Measurements from ENCODE around the gene KRTAP26-1. TPM values are rescaled to one million over a fixed set of nuclear protein-coding genes. Genes with fewer than 3 reads are reported as not detected.
A peak's percentile ranks its signal among the peaks of the same experiment; 100 is the strongest.

KRTAP26-1 gene
- not detected for polyA plus RNA-seq (2013, experiment 1 of 2)
- polyA plus RNA-seq (2013, experiment 2 of 2), result not detected

- WGBS (ENCODE audit: extremely low coverage, insufficient coverage, low lambda C conversion rate), result no CpG with 5 or more reads among the region's 2 CpGs
- Histone ChIP-seq H3K4me3 (ENCODE audit: low read length) (no peak within 1 kb of the TSS), H3K79me1 (ENCODE audit: low read length) (no peaks in the 10 kb centered on the region)
Observed at GRCh38 chr21:30320215-30320614, at the start of gene KRTAP26-1. Gene KRTAP26-1, minus strand, starts transcription at chr21:30320315. Its CDS starts 280 bp downstream, at chr21:30320035.

GRCh38 chr21:30355906-30356305 is 35.8 kb upstream of the KRTAP26-1 start:
- H4K8ac ChIP-seq (ENCODE audit: low read depth, low read length), result no peak overlapping the region
- 100% methylated on average over 1 of the region's 3 CpGs for WGBS (ENCODE audit: extremely low coverage, insufficient coverage, low lambda C conversion rate)

More at GRCh38 chr21:30320215-30320614, at the start of gene KRTAP26-1:
- no peaks in the 10 kb centered on the region for H3K27me3 ChIP-seq (ENCODE audit: insufficient read depth, low read length, poor library complexity)
- H3K27ac ChIP-seq (ENCODE audit: low read depth, low read length), result no peak within 1 kb of the TSS
- H3K56ac ChIP-seq (ENCODE audit: low read length), result no peak within 1 kb of the TSS
- H2AK5ac ChIP-seq (ENCODE audit: low read length), result no peak within 1 kb of the TSS
- no peak within 1 kb of the TSS for H4K5ac ChIP-seq (ENCODE audit: low read length)
- H3K18ac ChIP-seq (ENCODE audit: low read length), result no peak within 1 kb of the TSS
- no peak within 1 kb of the TSS for H3K4me2 ChIP-seq (ENCODE audit: low read length)
- no peaks in the 10 kb centered on the region for H3K79me2 ChIP-seq (ENCODE audit: control insufficient read depth, insufficient read depth, low read length)
- no peak within 1 kb of the TSS for H2BK120ac ChIP-seq (ENCODE audit: low read depth, low read length)
- H3K36me3 ChIP-seq (ENCODE audit: control insufficient read depth, insufficient read depth, low read length), result no peaks in the 10 kb centered on the region
- no peaks in the 10 kb centered on the region for H3K4me1 ChIP-seq (ENCODE audit: control insufficient read depth, low read depth, low read length)
- no peak for DNase-seq
- no peak within 1 kb of the TSS for H3K4ac ChIP-seq (ENCODE audit: low read depth, low read length)
- H3K9ac ChIP-seq (ENCODE audit: low read length), result no peak within 1 kb of the TSS
- no peak within 1 kb of the TSS for H3K23ac ChIP-seq (ENCODE audit: low read length)
- H2BK15ac ChIP-seq (replicated peaks; ENCODE audit: low read depth), result no peak within 1 kb of the TSS
- no peak within 1 kb of the TSS for H4K8ac ChIP-seq (ENCODE audit: low read depth, low read length)
- no peak within 1 kb of the TSS for H2BK5ac ChIP-seq (ENCODE audit: low read length)

GRCh38 chr21:30354308-30355005 is 34.3 kb upstream of the KRTAP26-1 start:
- H3K27ac ChIP-seq (ENCODE audit: low read depth, low read length), result no peak overlapping the region
- no peak for DNase-seq
- no peaks in the 10 kb centered on the region for H3K36me3 ChIP-seq (ENCODE audit: control insufficient read depth, insufficient read depth, low read length)
- H3K79me2 ChIP-seq (ENCODE audit: control insufficient read depth, insufficient read depth, low read length), result no peaks in the 10 kb centered on the region
- H4K8ac ChIP-seq (ENCODE audit: low read depth, low read length), result no peak overlapping the region
- H3K79me1 ChIP-seq (ENCODE audit: low read length), result no peaks in the 10 kb centered on the region
- H3K23ac ChIP-seq (ENCODE audit: low read length), result no peak overlapping the region
- no peak overlapping the region for H2BK5ac ChIP-seq (ENCODE audit: low read length)
- H3K4me3 ChIP-seq (ENCODE audit: low read length), result no peak overlapping the region
- H3K4ac ChIP-seq (ENCODE audit: low read depth, low read length), result no peak overlapping the region
- WGBS (ENCODE audit: extremely low coverage, insufficient coverage, low lambda C conversion rate), result no CpG with 5 or more reads among the region's 1 CpG
- no peak overlapping the region for H2BK15ac ChIP-seq (replicated peaks; ENCODE audit: low read depth)
- H3K4me1 ChIP-seq (ENCODE audit: control insufficient read depth, low read depth, low read length), result no peaks in the 10 kb centered on the region
- H4K5ac ChIP-seq (ENCODE audit: low read length), result no peak overlapping the region
- no peak overlapping the region for H3K9ac ChIP-seq (ENCODE audit: low read length)
- H2AK5ac ChIP-seq (ENCODE audit: low read length), result no peak overlapping the region
- H3K18ac ChIP-seq (ENCODE audit: low read length), result no peak overlapping the region
- H3K56ac ChIP-seq (ENCODE audit: low read length), result no peak overlapping the region
- H3K27me3 ChIP-seq (ENCODE audit: insufficient read depth, low read length, poor library complexity), result no peaks in the 10 kb centered on the region
- no peak overlapping the region for H2BK120ac ChIP-seq (ENCODE audit: low read depth, low read length)
- no peak overlapping the region for H3K4me2 ChIP-seq (ENCODE audit: low read length)

More at GRCh38 chr21:30355906-30356305, 35.8 kb upstream of the KRTAP26-1 start:
- H2AK5ac ChIP-seq (ENCODE audit: low read length), result no peak overlapping the region
- no peak overlapping the region for H2BK5ac ChIP-seq (ENCODE audit: low read length)
- no peak overlapping the region for H3K4me2 ChIP-seq (ENCODE audit: low read length)
- no peak overlapping the region for H2BK15ac ChIP-seq (replicated peaks; ENCODE audit: low read depth)
- no peak overlapping the region for H3K56ac ChIP-seq (ENCODE audit: low read length)
- H3K18ac ChIP-seq (ENCODE audit: low read length), result no peak overlapping the region
- H4K5ac ChIP-seq (ENCODE audit: low read length), result no peak overlapping the region
- H3K27me3 ChIP-seq (ENCODE audit: insufficient read depth, low read length, poor library complexity), result no peaks in the 10 kb centered on the region
- H3K79me2 ChIP-seq (ENCODE audit: control insufficient read depth, insufficient read depth, low read length), result no peaks in the 10 kb centered on the region
- no peak overlapping the region for H3K4ac ChIP-seq (ENCODE audit: low read depth, low read length)
- no peak for DNase-seq
- no peak overlapping the region for H2BK120ac ChIP-seq (ENCODE audit: low read depth, low read length)
- no peaks in the 10 kb centered on the region for H3K79me1 ChIP-seq (ENCODE audit: low read length)
- H3K9ac ChIP-seq (ENCODE audit: low read length), result no peak overlapping the region
- H3K27ac ChIP-seq (ENCODE audit: low read depth, low read length), result no peak overlapping the region
- H3K23ac ChIP-seq (ENCODE audit: low read length), result no peak overlapping the region
- no peaks in the 10 kb centered on the region for H3K36me3 ChIP-seq (ENCODE audit: control insufficient read depth, insufficient read depth, low read length)
- H3K4me1 ChIP-seq (ENCODE audit: control insufficient read depth, low read depth, low read length), result no peaks in the 10 kb centered on the region
- H3K4me3 ChIP-seq (ENCODE audit: low read length), result no peak overlapping the region

- Histone ChIP-seq H3K79me1 (ENCODE audit: low read length) (no peaks in the 10 kb centered on the region), H2BK120ac (ENCODE audit: low read depth, low read length) (no peak overlapping the region), H3K9ac (ENCODE audit: low read length) (no peak overlapping the region), H3K4me2 (ENCODE audit: low read length) (no peak overlapping the region), H3K27me3 (ENCODE audit: insufficient read depth, low read length, poor library complexity) (no peaks in the 10 kb centered on the region), H3K23ac (ENCODE audit: low read length) (no peak overlapping the region), H3K27ac (ENCODE audit: low read depth, low read length) (no peak overlapping the region), H2BK15ac (replicated peaks; ENCODE audit: low read depth) (no peak overlapping the region), H2AK5ac (ENCODE audit: low read length) (no peak overlapping the region), H2BK5ac (ENCODE audit: low read length) (no peak overlapping the region), H4K8ac (ENCODE audit: low read depth, low read length) (no peak overlapping the region), H3K4ac (ENCODE audit: low read depth, low read length) (no peak overlapping the region), H3K4me3 (ENCODE audit: low read length) (no peak overlapping the region), H3K4me1 (ENCODE audit: control insufficient read depth, low read depth, low read length) (no peaks in the 10 kb centered on the region), H3K36me3 (ENCODE audit: control insufficient read depth, insufficient read depth, low read length) (no peaks in the 10 kb centered on the region), H3K56ac (ENCODE audit: low read length) (no peak overlapping the region), H4K5ac (ENCODE audit: low read length) (no peak overlapping the region), H3K18ac (ENCODE audit: low read length) (no peak overlapping the region), H3K79me2 (ENCODE audit: control insufficient read depth, insufficient read depth, low read length) (no peaks in the 10 kb centered on the region)
- DNase-seq, result no peak
- WGBS (ENCODE audit: extremely low coverage, insufficient coverage, low lambda C conversion rate), result no CpG with 5 or more reads among the region's 1 CpG
Observed at GRCh38 chr21:30351534-30351933, 31.4 kb upstream of the KRTAP26-1 start.

- H3K4me2 ChIP-seq (ENCODE audit: low read length), result no peak overlapping the region
- no peak overlapping the region for H3K27ac ChIP-seq (ENCODE audit: low read depth, low read length)
- no peak overlapping the region for H3K4me3 ChIP-seq (ENCODE audit: low read length)
- H3K79me2 ChIP-seq (ENCODE audit: control insufficient read depth, insufficient read depth, low read length), result no peaks in the 10 kb centered on the region
- H3K23ac ChIP-seq (ENCODE audit: low read length), result no peak overlapping the region
- no CpG with 5 or more reads among the region's 3 CpGs for WGBS (ENCODE audit: extremely low coverage, insufficient coverage, low lambda C conversion rate)
- peak; percentile 21 for DNase-seq
- no peak overlapping the region for H2BK5ac ChIP-seq (ENCODE audit: low read length)
- no peak overlapping the region for H2BK120ac ChIP-seq (ENCODE audit: low read depth, low read length)
- H3K79me1 ChIP-seq (ENCODE audit: low read length), result no peaks in the 10 kb centered on the region
- H2AK5ac ChIP-seq (ENCODE audit: low read length), result no peak overlapping the region
- H4K8ac ChIP-seq (ENCODE audit: low read depth, low read length), result no peak overlapping the region
- no peak overlapping the region for H3K4ac ChIP-seq (ENCODE audit: low read depth, low read length)
- H3K4me1 ChIP-seq (ENCODE audit: control insufficient read depth, low read depth, low read length), result no peaks in the 10 kb centered on the region
- H3K27me3 ChIP-seq (ENCODE audit: insufficient read depth, low read length, poor library complexity), result no peaks in the 10 kb centered on the region
- H3K36me3 ChIP-seq (ENCODE audit: control insufficient read depth, insufficient read depth, low read length), result no peaks in the 10 kb centered on the region
- no peak overlapping the region for H2BK15ac ChIP-seq (replicated peaks; ENCODE audit: low read depth)
- H3K56ac ChIP-seq (ENCODE audit: low read length), result no peak overlapping the region
- no peak overlapping the region for H4K5ac ChIP-seq (ENCODE audit: low read length)
- no peak overlapping the region for H3K9ac ChIP-seq (ENCODE audit: low read length)
- no peak overlapping the region for H3K18ac ChIP-seq (ENCODE audit: low read length)
Observed at GRCh38 chr21:30349572-30349971, 29.5 kb upstream of the KRTAP26-1 start.

- Histone ChIP-seq H3K4ac (ENCODE audit: low read depth, low read length) (no peak within 1 kb of the TSS), H3K4me3 (ENCODE audit: low read length) (no peak within 1 kb of the TSS), H4K5ac (ENCODE audit: low read length) (no peak within 1 kb of the TSS), H3K4me1 (ENCODE audit: control insufficient read depth, low read depth, low read length) (no peaks in the 10 kb centered on the region), H2BK5ac (ENCODE audit: low read length) (no peak within 1 kb of the TSS), H3K23ac (ENCODE audit: low read length) (no peak within 1 kb of the TSS), H3K79me2 (ENCODE audit: control insufficient read depth, insufficient read depth, low read length) (no peaks in the 10 kb centered on the region), H3K4me2 (ENCODE audit: low read length) (no peak within 1 kb of the TSS), H3K27me3 (ENCODE audit: insufficient read depth, low read length, poor library complexity) (no peaks in the 10 kb centered on the region), H3K36me3 (ENCODE audit: control insufficient read depth, insufficient read depth, low read length) (no peaks in the 10 kb centered on the region), H3K9ac (ENCODE audit: low read length) (no peak within 1 kb of the TSS), H3K56ac (ENCODE audit: low read length) (no peak within 1 kb of the TSS), H3K79me1 (ENCODE audit: low read length) (no peaks in the 10 kb centered on the region), H2BK15ac (replicated peaks; ENCODE audit: low read depth) (no peak within 1 kb of the TSS), H3K18ac (ENCODE audit: low read length) (no peak within 1 kb of the TSS), H4K8ac (ENCODE audit: low read depth, low read length) (no peak within 1 kb of the TSS), H2AK5ac (ENCODE audit: low read length) (no peak within 1 kb of the TSS), H2BK120ac (ENCODE audit: low read depth, low read length) (no peak within 1 kb of the TSS), H3K27ac (ENCODE audit: low read depth, low read length) (no peak within 1 kb of the TSS)
- DNase-seq, result no peak
- WGBS (ENCODE audit: extremely low coverage, insufficient coverage, low lambda C conversion rate), result no CpG with 5 or more reads among the region's 4 CpGs
Observed at GRCh38 chr21:30348506-30348905, 28.4 kb upstream of the KRTAP26-1 start, which contains the start of gene KRTAP23-1. Gene KRTAP23-1, minus strand, starts transcription at chr21:30348606. Its CDS starts 0 bp downstream, at chr21:30348606.

Measured in mesendoderm (in vitro differentiated cells).